Activated CD4-positive, alpha-beta T cell treated with anti-CD3 and anti-CD28 coated beads, Interleukin-2, amount 10 ng/mL, durations not matched to agents 24 days and 14 days (primary cell): ENCODE measurements around the gene SGCD. TPM values are rescaled to one million over a fixed set of nuclear protein-coding genes. Genes with fewer than 3 reads are reported as not detected.
A peak's percentile ranks its signal among the peaks of the same experiment; 100 is the strongest.

ENCODE experiments used
- DNase-seq: peaks from one replicate; pipeline ENCODE4 v3.0.0; 2022
- H3K27ac Mint-ChIP-seq: one replicate; pipeline ENCODE4 v1.8.0; 2022; ENCODE audit warnings: mild to moderate bottlenecking, mixed read lengths
- H3K27me3 Mint-ChIP-seq: one replicate; pipeline ENCODE4 v1.8.0; 2022; ENCODE audit warnings: mixed read lengths
- H3K36me3 Mint-ChIP-seq: one replicate; pipeline ENCODE4 v1.8.0; 2022; ENCODE audit warnings: low read depth, mild to moderate bottlenecking, mixed read lengths
- H3K4me1 Mint-ChIP-seq: one replicate; pipeline ENCODE4 v1.8.0; 2021; ENCODE audit warnings: mixed read lengths
- H3K4me3 Mint-ChIP-seq: one replicate; pipeline ENCODE4 v1.8.0; 2022; ENCODE audit warnings: mild to moderate bottlenecking, moderate library complexity, mixed read lengths
- H3K9me3 Mint-ChIP-seq: one replicate; pipeline ENCODE4 v1.8.0; 2021; ENCODE audit warnings: mixed read lengths
- intact Hi-C: fragments of 100-400 bp; cut with micrococcal nuclease; formaldehyde crosslinking; loops from one replicate; pipeline ENCODE4 v1.15.1; 2023
- total RNA-seq: library from RNA; stranded (reverse); gene quantifications from 2 replicates; pipeline ENCODE4 v1.2.3, GENCODE V29; 2022

Gene SGCD
- total RNA-seq, 1 donor from 2014 or later = not detected

DNA sequence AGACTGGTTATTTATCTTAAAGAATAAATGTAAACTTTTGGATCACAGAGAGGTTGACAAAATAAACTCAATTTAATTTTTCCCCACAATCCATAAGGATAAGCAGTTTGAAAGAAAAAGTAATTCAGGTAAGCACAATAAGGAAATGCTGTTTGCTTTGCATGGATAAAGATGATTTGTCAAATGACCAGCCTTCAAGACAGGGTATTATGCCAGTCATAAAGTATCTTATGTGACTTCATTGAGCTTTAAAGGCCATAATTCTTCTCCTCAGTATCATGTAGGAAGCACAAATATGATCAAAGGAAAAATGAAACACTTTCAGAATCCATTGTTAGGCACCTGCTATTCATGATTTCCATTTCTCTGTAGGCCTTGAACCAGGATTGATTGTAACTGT is 342.5 kb downstream of the SGCD start:
- H3K27me3 Mint-ChIP-seq = peaks cover 9% of the 10 kb centered on the region
- H3K27ac Mint-ChIP-seq = no peak overlapping the region
- H3K9me3 Mint-ChIP-seq = no peaks in the 10 kb centered on the region
- H3K4me3 Mint-ChIP-seq = no peak overlapping the region
- intact Hi-C loops = no loop called here
- no peaks in the 10 kb centered on the region for H3K36me3 Mint-ChIP-seq
- no peak for DNase-seq
- no peaks in the 10 kb centered on the region for H3K4me1 Mint-ChIP-seq

DNA sequence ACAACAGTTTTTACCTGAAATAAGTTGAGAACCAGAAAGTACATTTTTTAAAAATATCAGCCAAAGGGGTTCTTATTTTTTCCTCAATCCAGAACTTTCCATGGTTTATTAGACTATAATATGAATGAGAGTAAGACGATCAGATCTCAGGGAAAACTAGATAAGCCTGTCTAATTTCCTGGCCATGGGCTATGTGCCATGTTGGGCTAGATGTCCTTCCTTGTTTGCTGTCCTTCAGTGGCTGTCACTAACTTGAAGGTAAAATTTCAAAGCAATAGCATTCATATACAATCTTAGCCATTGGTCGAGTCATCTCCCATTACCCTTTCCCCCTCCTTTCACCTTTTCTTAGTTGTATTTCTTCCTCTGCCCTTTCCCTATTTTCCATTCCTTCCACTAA is 343.7 kb downstream of the SGCD start:
- Mint-ChIP-seq H3K4me1 (no peaks in the 10 kb centered on the region), H3K9me3 (no peaks in the 10 kb centered on the region)
- intact Hi-C loops = no loop called here

DNA sequence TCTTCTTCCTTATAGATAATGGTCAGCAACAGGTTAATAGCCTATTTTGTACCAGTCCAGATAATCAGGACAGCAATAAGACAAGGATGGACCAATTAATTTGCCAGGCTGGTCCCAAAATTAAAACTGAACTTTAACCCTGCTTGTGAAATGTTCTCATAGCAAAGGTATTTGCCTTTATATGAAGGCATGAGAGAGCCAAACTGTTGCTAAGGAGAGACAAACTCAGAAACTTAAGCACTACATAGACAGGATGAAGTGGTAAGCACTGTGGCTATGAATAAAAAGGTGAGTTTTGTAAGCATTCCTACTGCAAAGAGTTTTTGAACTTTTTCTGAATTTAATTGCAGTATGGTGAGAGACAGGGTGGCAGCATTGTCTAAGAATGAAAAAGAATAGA is 348.4 kb downstream of the SGCD start:
- Mint-ChIP-seq H3K27me3 (peaks cover 12% of the 10 kb centered on the region), H3K9me3 (no peaks in the 10 kb centered on the region), H3K4me1 (no peaks in the 10 kb centered on the region), H3K4me3 (no peak overlapping the region), H3K27ac (no peak overlapping the region), H3K36me3 (no peaks in the 10 kb centered on the region)
- intact Hi-C loops = no loop called here
- DNase-seq = no peak

More for the DNA sequence above, 343.7 kb downstream of the SGCD start:
- no peak for DNase-seq
- Mint-ChIP-seq H3K27ac (peak overlapping the region; percentile 43), H3K4me3 (no peak overlapping the region), H3K27me3 (peaks cover 9% of the 10 kb centered on the region), H3K36me3 (no peaks in the 10 kb centered on the region)

DNA sequence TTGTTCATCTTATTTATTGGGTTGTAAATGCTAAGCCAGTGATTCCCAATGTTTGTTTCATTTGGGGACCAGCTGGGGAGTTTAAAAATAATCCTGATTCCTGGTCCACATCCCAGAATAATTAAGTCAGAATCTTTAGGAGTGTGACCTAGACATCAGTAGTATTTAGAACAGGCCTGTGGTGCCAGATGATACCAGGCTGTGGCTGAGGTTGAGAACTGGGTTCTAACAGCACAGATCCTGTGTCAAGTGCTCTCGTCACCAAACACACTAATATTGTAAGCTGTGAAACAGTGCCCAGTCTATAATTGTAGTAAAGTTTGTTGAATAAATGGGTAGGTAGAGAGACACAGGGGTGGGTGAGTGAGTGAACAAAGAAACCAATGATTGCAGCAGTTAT is 351.0 kb downstream of the SGCD start:
- H3K27me3 Mint-ChIP-seq = peaks cover 13% of the 10 kb centered on the region
- intact Hi-C loops = no loop called here
- no peak overlapping the region for H3K27ac Mint-ChIP-seq
- H3K4me3 Mint-ChIP-seq = no peak overlapping the region
- no peak for DNase-seq
- H3K9me3 Mint-ChIP-seq = no peaks in the 10 kb centered on the region
- no peaks in the 10 kb centered on the region for H3K36me3 Mint-ChIP-seq
- no peaks in the 10 kb centered on the region for H3K4me1 Mint-ChIP-seq

DNA sequence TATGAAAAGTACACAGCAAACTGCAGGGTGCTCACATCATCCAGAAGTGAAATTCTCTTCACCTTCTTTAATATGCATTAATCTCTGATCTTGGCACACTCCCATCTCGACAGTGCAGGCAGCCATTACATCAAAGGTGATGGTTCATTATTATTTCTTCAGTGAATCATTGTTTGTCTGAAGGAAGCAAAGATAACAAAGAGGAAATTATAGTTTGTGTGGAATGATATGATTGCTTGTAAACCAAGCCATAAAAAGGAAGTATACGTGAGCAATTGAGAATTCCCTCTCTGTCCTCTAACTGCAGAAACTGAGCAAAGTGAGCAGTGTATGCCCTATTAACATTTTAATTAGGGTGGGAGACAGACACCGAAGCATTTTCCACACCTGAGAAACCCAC is 351.5 kb downstream of the SGCD start:
- H3K27ac Mint-ChIP-seq = no peak overlapping the region
- H3K9me3 Mint-ChIP-seq = no peaks in the 10 kb centered on the region
- H3K36me3 Mint-ChIP-seq = no peaks in the 10 kb centered on the region
- no peaks in the 10 kb centered on the region for H3K4me1 Mint-ChIP-seq
- no peak overlapping the region for H3K4me3 Mint-ChIP-seq
- peaks cover 18% of the 10 kb centered on the region for H3K27me3 Mint-ChIP-seq
- no peak for DNase-seq
- intact Hi-C loops = no loop called here

- intact Hi-C loops = no loop called here
Observed at GRCh38 chr5:156680831-156681230, 353.9 kb downstream of the SGCD start.

DNA sequence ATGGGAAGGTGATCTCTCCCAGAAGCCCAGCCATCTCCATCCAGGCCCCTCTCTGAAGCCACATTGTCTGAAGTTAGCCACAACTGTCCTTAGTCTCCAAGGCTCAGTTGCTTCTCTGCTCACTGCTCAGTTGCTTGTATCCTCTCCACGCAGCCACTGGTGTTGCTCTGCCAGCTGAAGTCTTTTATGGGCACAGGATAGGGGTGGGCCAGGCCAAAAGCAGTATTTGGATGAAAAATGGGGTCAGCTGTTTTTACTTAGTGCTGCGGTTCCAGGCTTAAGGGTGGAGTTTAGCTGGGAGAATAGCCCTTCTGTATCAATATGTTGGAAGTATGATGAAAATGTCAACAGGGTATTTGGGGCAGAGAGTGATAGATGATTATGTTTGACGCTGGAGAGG is 354.3 kb downstream of the SGCD start:
- DNase-seq = no peak
- Mint-ChIP-seq H3K36me3 (no peaks in the 10 kb centered on the region), H3K4me3 (no peak overlapping the region), H3K4me1 (no peaks in the 10 kb centered on the region), H3K9me3 (no peaks in the 10 kb centered on the region), H3K27me3 (peaks cover 33% of the 10 kb centered on the region), H3K27ac (no peak overlapping the region)
- intact Hi-C loops = no loop called here

More at GRCh38 chr5:156680831-156681230, 353.9 kb downstream of the SGCD start:
- no peak for DNase-seq
- Mint-ChIP-seq H3K4me3 (no peak overlapping the region), H3K36me3 (no peaks in the 10 kb centered on the region), H3K27me3 (peaks cover 33% of the 10 kb centered on the region), H3K9me3 (no peaks in the 10 kb centered on the region), H3K4me1 (no peaks in the 10 kb centered on the region), H3K27ac (no peak overlapping the region)

GRCh38 chr5:156682971-156683370 is 356.0 kb downstream of the SGCD start:
- H3K27ac Mint-ChIP-seq = no peak overlapping the region
- H3K36me3 Mint-ChIP-seq = no peaks in the 10 kb centered on the region
- H3K27me3 Mint-ChIP-seq = peaks cover 47% of the 10 kb centered on the region
- H3K4me3 Mint-ChIP-seq = no peak overlapping the region
- DNase-seq = no peak
- intact Hi-C loops = no loop called here
- H3K9me3 Mint-ChIP-seq = no peaks in the 10 kb centered on the region
- no peaks in the 10 kb centered on the region for H3K4me1 Mint-ChIP-seq

GRCh38 chr5:156683509-156683908 is 356.5 kb downstream of the SGCD start:
- Mint-ChIP-seq H3K27ac (no peak overlapping the region), H3K4me3 (no peak overlapping the region), H3K4me1 (no peaks in the 10 kb centered on the region), H3K27me3 (peaks cover 50% of the 10 kb centered on the region), H3K9me3 (no peaks in the 10 kb centered on the region), H3K36me3 (no peaks in the 10 kb centered on the region)
- intact Hi-C loops = no loop called here
- no peak for DNase-seq

DNA sequence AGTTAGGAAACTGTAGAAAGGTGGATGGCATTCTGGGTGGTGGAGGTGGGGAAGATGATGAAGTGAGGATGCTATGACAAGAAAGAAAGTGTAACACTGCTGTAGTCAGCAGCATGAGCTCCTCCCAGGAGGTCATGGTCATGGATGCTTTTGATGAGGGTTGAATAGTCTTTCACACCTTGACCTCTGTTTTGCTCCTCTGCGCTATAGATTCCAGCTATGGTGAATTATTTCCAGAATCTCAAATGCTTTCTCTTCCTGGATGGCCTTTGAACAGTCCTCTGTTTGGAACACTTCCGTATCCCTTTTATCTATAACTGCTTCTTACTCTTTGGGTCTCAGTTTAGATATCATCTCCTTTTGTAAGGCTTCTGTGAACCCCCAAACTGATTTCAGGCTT is 357.3 kb downstream of the SGCD start:
- H3K27me3 Mint-ChIP-seq = peaks cover 48% of the 10 kb centered on the region
- no peaks in the 10 kb centered on the region for H3K9me3 Mint-ChIP-seq
- intact Hi-C loops = no loop called here
- no peaks in the 10 kb centered on the region for H3K36me3 Mint-ChIP-seq
- no peak overlapping the region for H3K4me3 Mint-ChIP-seq
- no peak overlapping the region for H3K27ac Mint-ChIP-seq
- DNase-seq = no peak
- no peaks in the 10 kb centered on the region for H3K4me1 Mint-ChIP-seq

DNA sequence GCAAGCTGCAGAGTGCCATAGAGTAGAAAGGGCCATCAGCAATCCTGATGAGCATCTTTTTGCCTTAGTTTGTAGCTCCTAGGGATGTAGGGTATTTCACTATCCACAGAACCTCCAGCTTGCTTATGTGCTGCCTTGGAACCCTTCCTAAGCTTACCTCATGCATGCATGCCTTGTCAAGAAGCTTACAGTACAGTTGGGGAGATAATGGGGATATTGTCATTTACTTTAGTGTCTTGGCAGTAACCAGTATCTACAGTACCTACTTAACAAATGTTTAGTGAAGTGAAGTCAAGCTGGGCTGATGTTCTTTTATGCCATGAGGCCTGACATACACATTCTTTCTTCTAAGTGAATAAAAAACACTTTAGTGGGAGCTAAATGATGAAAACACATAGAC is 358.5 kb downstream of the SGCD start:
- Mint-ChIP-seq H3K27ac (no peak overlapping the region), H3K36me3 (no peaks in the 10 kb centered on the region), H3K9me3 (no peaks in the 10 kb centered on the region), H3K4me3 (no peak overlapping the region), H3K27me3 (peaks cover 50% of the 10 kb centered on the region), H3K4me1 (no peaks in the 10 kb centered on the region)
- DNase-seq = no peak
- intact Hi-C loops = no loop called here

- DNase-seq = no peak
- H3K27me3 Mint-ChIP-seq = peaks cover 52% of the 10 kb centered on the region
Observed at GRCh38 chr5:156686380-156686779, 359.4 kb downstream of the SGCD start.

DNA sequence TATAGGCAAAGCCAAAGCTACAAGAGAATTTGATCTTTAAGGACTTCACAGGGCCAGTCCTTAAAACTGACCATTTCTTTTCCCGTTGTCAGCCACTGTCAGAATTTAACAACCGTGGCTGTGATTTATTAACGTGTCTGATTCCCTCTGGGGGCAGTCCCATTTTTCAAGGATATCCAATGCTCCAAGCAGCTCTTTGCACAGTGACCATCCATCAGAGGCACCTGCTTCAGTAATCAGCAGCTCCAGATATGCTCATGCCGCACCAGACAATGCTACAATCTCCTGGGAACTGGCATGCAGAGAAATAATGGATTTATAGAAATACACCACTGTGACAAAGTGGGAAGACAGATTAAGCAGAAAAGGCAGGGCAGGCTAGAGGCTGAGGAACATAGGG is 359.8 kb downstream of the SGCD start:
- Mint-ChIP-seq H3K4me3 (no peak overlapping the region), H3K4me1 (no peaks in the 10 kb centered on the region), H3K36me3 (no peaks in the 10 kb centered on the region), H3K9me3 (no peaks in the 10 kb centered on the region), H3K27ac (no peak overlapping the region), H3K27me3 (peaks cover 52% of the 10 kb centered on the region)
- DNase-seq = no peak
- intact Hi-C loops = no loop called here

More at GRCh38 chr5:156686380-156686779, 359.4 kb downstream of the SGCD start:
- Mint-ChIP-seq H3K9me3 (no peaks in the 10 kb centered on the region), H3K36me3 (no peaks in the 10 kb centered on the region), H3K27ac (no peak overlapping the region), H3K4me3 (no peak overlapping the region), H3K4me1 (no peaks in the 10 kb centered on the region)
- intact Hi-C loops = no loop called here

DNA sequence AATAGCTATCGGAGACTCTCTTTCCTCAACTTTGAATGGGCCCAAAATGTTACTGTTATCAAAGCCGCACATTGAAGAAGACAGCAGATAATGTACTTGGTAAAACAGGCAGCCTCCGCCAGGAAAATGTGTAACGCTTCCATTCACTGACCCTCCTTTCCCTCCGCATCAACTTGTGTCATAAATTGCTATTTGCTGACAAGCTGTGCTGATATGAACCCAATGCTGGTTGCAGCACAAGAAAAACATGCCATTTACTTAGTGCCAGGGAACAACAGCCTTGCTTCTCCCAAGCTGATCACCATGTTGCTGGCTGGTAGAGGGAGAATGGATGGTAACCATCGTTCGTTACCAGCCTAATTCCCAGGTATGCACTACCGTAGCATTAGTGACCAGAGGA is 360.6 kb downstream of the SGCD start:
- intact Hi-C loops = no loop called here
- H3K4me1 Mint-ChIP-seq = no peaks in the 10 kb centered on the region
- H3K4me3 Mint-ChIP-seq = no peak overlapping the region
- no peaks in the 10 kb centered on the region for H3K36me3 Mint-ChIP-seq
- peaks cover 52% of the 10 kb centered on the region for H3K27me3 Mint-ChIP-seq
- H3K9me3 Mint-ChIP-seq = no peaks in the 10 kb centered on the region
- DNase-seq = no peak
- H3K27ac Mint-ChIP-seq = no peak overlapping the region

DNA sequence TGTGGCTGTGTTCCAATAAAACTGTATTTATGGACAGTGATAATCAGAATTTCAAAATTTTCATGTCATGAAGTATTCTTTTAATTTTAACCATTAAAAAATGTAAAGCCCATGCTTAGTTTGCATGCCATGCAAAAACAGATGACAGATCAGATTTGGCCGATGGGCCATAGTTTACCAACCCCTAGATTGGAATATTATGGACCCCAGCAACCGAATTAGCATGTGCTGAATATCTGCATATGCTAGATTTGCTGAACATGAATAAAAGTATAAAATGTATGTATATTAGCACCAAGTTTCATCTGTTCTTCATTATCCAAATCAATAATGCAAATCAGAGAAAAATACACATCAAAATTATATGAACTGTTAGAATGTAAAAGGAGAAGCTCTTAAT is 364.6 kb downstream of the SGCD start:
- H3K4me1 Mint-ChIP-seq = no peaks in the 10 kb centered on the region
- no peaks in the 10 kb centered on the region for H3K9me3 Mint-ChIP-seq
- intact Hi-C loops = no loop called here
- no peaks in the 10 kb centered on the region for H3K36me3 Mint-ChIP-seq
- no peak for DNase-seq
- H3K27me3 Mint-ChIP-seq = peaks cover 39% of the 10 kb centered on the region
- H3K27ac Mint-ChIP-seq = no peak overlapping the region
- no peak overlapping the region for H3K4me3 Mint-ChIP-seq
